NOMO-1 treated with dmso at 0.1 percent for 144 hours (cell line): ENCODE results near the gene NKX6-1.

Source experiments
- DNase-seq: peaks from one replicate; lab custom pipeline; 2025; ENCODE audit not compliant: unreplicated experiment; lab: John Stamatoyannopoulos, UW

Gene NKX6-1

DNA sequence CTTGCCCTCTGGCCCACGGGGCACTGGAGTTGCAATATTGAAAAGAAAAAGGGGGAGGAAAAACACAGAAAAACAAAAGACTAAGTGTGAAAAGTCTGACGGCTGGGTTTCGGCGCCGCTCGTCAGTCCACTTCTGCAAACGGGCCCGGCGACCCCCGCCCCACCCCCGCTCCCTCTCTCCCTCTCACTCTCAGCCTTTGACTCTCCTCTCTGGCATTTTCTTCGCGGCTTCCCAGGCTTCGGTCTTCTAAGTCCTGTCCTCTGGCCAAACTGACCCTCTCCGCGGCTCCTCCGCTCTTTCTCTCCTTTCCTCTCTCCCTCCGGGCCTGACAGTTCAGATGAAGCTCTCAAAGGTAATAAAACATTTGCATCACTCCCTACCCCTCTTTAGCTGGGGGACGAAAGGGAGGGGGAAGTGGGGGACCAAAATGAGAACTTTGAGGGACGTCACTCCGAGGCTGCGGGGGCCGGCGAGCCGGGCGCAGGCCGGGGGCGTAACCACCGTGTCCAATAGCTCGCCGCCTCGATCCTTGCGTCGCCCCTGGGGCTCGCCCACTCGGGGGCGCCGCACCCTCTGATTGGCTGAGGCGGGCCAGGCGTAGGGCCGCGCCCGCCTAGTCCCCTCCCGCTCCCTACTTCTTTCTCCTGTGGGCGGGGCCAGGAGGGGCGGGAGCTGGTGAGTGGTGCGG lies at the start of gene NKX6-1:
Gene NKX6-1 (minus strand): TSS at position 358 of the 689 bp plus-strand sequence. CDS start 1,064 bp downstream, outside the sequence.
- DNase-seq, result no peak

DNA sequence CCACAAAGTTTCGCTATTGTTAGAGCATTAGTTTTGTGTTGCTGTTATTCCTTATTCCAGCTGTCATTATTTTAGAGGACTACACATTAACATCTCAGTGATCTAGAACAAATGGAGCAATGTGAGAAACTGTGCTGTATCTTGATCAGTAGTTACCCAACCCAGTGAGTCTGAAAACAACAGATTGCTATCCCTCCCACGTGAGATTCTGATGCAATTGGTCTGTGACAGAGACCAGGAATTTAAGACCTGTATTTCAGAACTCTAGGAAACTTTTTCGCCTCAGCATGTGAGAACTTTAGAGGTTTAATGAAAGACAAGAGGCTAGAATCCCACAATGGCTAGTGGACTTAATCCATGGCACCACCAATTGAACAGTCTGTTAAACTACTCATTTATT lies 48.1 kb upstream of the NKX6-1 start:
- no peak for DNase-seq

- DNase-seq, result no peak
Measured at GRCh38 chr4:84545093-84545492, 46.0 kb upstream of the NKX6-1 start.

GRCh38 chr4:84535901-84536300 lies 36.8 kb upstream of the NKX6-1 start:
- DNase-seq, result no peak

DNA sequence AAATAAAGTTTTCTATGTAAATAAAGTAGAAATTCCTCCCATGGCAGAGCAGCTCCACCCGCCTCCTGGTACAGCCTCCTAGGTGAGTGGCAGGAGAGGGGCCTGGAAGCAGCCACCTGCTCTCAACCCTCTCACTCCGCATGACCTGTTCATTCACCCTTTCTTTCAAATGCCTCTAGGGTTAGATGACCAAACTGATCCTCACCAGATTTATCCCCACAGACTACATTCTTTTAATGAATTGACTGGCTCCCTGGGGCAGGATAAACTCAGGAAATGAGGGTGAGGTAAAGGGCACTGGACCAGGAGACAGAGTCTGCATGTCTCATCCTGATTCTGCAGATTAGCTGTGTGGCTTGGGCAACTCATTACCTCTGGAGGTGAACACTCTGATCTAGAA lies 32.6 kb upstream of the NKX6-1 start:
- DNase-seq, result no peak

DNA sequence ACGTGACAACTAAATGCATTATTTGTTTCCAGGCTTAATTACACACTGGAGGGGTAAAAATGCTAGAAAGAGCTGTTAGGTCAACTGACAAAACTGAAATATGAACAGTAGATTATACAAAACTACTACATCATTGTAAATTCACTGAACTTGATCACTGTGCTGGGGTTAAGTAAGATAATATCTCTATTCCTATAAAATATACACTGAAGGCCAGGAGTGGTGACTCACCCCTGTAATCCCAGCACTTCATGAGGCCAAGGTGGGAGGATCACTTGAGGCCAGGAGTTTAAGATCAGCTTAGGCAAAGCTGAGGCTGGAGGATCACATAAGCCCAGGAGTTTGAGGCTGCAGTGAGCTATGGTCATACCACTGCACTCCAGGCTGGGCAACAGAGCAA lies 31.8 kb upstream of the NKX6-1 start:
- no peak for DNase-seq

GRCh38 chr4:84530454-84530853 lies 31.4 kb upstream of the NKX6-1 start:
- no peak for DNase-seq

GRCh38 chr4:84529169-84529751 lies 30.2 kb upstream of the NKX6-1 start:
- DNase-seq, result no peak

DNA sequence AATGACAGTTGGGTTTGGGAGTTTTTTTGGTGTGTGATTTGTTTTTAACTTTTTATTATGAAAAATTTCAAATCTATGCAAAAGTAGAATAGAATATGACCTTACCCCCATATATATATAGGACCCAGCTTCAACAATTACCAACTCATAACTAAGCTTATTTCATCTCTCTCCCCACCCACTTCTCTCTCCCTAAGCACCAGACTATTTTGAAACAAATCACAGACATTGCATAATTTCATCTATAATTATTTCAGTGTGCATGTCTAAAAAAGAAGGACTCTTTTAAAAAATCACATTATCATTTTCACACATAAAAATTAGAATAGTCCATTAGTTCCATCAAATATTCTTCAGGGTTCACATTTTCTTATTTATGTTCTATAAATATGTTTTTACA lies 28.3 kb upstream of the NKX6-1 start:
- DNase-seq, result no peak

DNA sequence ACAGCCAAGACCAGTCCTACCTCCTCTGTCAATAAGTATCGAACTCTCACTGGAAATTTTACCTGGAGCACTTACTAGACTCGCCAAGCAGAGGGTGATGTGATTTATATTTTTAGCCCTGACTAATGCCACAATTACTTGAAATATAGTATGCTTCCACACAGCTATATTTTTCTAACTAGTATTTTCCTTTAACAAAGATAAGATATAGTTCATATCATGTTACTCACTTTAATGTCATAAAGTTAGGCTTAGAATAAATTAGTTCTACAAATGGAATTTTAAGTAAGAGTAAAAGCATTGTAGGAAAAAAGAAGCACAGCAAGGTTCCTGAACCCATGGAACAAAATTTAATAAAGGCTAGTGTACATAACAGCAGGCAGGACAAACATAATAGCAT lies 16.0 kb upstream of the NKX6-1 start:
- DNase-seq, result no peak

GRCh38 chr4:84512277-84512676 lies 13.2 kb upstream of the NKX6-1 start:
- DNase-seq, result no peak

GRCh38 chr4:84511703-84512102 lies 12.6 kb upstream of the NKX6-1 start:
- no peak for DNase-seq

- DNase-seq, result no peak
Measured at GRCh38 chr4:84507941-84508340, 8.8 kb upstream of the NKX6-1 start.

- no peak for DNase-seq
Measured at GRCh38 chr4:84504821-84505220, 5.7 kb upstream of the NKX6-1 start.

DNA sequence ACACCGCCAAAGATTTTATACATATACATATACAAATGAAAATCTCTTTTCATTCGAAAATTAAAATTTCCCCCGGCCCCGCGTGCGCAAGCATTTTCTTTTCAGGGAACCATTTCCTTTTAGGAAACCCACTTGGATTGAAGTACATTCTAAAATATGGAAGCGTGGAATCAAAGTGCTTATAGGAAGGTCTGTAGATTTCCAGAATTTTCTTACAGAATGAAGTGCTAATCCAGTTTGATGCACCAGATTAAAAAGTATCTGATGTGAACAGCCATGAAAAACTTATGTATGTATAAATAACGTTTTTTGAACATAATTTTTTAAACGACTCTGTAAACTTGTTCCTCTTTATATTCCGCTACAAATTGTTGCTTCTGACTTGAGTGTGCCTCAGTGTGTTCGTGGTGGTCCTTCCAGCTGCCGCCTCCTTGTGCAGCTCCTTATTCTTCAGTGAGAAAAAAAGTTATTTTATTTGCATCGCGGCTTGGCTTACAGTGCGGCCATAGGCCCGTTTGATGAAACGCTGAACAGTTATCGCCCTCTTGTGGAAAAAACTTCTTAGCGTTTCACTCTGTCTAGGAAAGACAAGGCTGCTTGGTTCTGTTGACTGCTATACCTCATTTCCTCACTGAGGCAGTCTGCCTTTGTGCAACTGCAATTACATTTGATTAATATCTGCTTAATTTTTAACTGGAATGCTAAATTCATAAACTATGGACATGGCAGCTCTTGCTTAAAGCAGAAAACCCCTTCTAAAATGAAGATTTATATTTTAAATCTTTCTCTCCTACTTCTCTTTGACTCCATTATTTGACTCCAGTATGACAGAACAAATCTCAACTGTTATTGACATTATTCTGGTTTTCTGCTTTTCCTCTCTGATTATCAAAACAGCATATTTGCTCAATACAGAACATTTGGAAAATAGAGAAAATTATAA lies 4.7 kb upstream of the NKX6-1 start:
- peak; percentile 22 for DNase-seq

DNA sequence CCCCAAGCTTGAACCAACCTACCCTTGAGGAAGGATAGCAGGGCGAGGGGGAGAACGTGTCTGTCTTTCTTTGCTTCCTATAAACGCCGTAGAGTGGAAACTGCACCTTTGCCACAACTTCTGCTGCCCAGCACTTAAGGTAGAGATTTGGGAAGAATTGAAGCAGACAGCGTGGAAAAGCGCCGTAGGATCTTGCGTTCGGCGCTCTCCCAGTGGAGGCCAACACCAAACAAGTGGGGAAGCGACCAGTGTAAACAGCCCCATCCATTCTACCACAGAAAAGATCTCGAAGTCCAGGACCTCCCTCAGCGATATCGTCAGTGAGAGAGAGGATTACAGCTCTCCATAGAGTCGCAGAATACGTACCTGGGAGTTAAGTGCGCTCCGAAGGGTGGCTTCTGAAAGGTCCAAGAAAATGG lies 3.9 kb upstream of the NKX6-1 start:
- no peak for DNase-seq

DNA sequence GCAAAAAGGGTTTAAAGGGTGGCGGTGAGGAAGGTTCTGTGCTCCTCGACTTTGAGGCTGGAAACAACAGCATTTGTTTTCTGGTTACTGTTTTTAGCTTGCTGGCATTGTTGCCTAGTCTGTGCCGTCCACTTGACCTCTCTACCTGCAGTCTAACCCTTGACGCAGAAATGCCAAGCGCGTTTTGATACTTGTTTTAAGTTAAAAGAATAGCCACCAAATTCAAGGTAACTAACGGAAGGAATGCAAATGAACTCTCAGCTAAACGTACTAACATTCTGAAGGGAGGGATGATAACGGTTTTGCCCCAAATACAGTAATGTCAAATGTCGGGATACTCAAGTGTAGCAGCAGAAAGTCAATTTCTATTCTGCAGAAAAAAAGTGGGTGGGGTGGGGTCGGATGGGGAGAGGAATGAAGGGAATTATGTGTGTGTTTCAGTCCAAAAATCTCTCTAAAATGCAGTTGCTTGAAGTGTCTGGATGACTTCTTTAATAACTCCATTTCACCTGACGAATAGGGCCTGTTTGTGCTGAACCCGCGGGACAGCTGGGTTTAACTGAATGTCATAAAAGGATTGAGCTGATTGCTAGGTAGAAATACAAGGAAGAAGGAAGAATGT lies 3.4 kb upstream of the NKX6-1 start:
- no peak for DNase-seq

DNA sequence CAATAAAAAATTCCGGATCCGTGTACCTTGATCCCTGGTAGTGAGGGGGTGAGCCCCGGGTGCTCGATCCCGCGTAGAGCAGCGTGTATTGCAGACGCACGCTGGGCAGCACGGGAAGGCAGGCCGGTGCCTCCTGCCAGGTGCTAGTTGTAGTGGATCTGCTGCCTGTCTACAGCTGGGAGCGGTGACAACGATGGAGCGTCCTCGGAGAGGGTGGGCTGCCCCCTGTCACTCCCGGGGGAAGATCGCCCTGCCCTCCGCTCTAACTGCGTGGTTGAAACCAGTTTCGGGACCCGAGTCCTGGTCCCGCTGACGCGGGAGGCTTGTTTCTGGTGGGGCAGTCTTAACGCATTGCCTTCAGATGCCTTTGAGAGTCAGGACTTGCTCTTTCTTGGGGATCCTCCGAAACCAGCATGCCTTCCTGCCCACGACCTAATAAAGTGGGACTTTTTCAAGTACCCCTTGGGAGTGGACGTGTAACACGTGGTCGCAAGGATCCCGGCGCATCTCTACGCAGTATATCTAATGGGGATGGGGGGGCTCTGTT lies 2.7 kb upstream of the NKX6-1 start:
- no peak for DNase-seq

DNA sequence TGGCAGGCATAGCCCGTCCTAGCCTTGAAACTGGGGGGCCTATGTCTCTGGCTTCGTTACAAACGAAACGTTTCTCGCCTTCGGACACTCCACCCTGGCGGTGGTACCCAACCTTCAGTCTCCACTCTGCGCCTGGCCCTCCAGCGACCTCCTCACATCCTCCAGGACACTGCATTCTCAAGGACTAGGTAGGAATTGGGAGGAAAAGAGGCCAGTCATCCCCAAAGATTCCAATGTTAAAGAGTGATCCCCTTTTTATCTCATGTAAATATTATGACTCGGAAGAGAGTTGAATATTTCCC lies 2.1 kb upstream of the NKX6-1 start:
- no peak for DNase-seq

- no peak for DNase-seq
Measured at GRCh38 chr4:84500386-84501201, 1.5 kb upstream of the NKX6-1 start.

GRCh38 chr4:84499624-84499982 lies 511 bp upstream of the NKX6-1 start:
- DNase-seq, result no peak
